ENCODE results near the gene RSRC1.
"Not testable (repeated sequence)": the region's sequence is repeated elsewhere in the genome, so short reads cannot be mapped to it uniquely, and the experiment has no call there.

The RSRC1 gene

DNA sequence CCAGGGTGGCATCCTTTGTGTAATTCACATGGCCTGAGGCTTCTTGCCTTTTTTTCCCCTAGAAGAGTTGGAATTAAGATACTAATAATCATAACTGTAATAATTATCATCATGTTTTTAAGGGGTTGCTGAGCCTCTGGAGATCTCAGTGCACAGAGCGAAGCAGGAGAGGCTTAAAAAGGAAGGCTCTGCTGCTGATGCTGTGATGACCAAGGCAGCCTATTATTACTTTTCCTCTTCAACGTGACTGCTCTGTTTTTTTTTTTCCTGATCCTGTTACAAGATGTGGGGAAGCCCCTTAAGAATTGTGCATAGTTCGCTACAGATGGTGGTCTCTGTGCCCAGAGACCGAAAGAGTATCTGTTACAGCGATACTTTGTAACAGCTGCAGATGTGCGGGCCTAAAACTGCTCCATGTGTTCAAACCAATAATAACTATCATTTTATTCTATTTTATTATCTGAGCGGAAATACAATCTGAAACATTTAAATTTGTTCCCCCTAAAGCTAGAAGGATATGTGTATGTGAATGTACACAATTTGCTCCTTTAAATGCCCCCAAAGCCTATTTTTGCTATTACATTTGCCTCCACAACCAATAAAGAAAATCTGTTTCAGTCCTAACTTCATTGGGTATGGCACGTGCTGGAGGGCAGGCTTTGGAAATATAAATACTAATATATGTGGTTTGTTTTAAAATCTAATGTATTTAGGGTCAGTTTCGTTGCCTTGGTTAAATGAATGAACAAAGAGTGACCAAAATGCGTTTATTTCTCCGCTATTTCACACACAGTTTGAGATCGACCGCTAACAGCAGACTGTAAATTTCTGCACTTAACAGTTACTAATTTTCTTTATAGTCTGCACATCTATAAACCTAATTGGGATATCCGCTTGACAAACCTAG, 8.3 kb upstream of the RSRC1 start:
- DNase-seq, result no peak

- DNase-seq, result no peak
These were observed 7.4 kb upstream of the RSRC1 start for GRCh38 chr3:158102242-158103080.

DNA sequence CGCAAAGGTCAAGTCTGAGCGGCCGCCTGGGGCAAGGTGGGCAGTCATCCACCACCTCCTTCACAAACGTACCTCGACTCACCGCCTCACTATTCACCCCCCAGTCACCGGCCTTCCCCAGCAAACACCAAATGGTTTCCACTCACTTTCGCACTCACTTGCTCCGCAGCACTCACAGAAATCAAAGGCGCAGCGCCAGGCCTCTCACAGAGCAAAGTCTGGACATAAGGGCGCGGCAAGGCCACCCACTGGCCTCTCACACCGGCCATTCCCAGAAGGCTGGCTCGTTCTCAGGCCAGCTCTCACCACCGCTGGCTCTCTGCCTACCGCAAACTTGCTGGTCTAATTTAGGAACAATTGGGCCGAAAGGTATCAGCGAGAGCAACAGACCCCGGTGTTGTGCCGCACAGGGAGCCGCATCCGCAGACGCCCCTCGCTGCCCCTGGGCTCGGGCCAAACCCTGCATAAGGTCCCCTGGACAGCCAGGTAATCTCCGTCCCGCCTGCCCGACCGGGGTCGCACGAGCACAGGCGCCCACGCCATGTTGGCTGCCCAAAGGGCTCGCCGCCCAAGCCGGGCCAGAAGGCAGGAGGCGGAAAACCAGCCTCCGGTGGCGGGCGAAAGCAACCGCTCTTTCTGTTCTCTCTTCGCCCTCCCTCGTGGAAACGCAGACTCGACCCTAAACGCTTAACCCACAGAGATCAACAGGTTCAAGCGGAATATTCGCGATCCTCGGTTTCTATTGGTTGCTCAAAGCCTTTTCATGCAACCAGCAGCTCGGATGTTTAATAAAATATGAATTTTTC, 6.6 kb upstream of the RSRC1 start:
- DNase-seq, result no peak

- no peak for DNase-seq
These were observed 6.0 kb upstream of the RSRC1 start for GRCh38 chr3:158103887-158104327.

DNA sequence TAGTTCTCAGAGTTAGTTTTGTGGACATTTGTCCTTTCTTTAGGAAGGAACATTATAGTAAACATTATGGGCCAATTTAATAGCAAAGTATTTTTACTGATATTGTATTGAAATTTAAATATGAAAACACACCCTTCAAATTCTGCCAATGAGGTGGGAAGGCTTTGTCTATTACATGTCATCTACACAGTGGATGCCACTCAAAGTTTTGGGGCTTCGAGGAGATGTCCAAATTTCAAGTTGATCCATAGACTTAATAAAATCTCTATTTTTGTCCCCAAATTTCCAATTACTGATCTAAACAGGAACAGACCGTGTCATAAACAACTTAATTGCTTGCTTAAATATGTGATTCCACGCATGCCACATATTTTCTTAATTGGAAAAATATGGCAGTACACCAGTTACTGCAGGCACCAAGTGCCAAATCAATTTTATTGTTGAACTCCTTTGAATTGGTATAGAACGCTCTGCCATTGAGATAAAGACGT, 5.4 kb upstream of the RSRC1 start:
- DNase-seq, result no peak

GRCh38 chr3:158105119-158105709, 4.7 kb upstream of the RSRC1 start:
- DNase-seq, result no peak

DNA sequence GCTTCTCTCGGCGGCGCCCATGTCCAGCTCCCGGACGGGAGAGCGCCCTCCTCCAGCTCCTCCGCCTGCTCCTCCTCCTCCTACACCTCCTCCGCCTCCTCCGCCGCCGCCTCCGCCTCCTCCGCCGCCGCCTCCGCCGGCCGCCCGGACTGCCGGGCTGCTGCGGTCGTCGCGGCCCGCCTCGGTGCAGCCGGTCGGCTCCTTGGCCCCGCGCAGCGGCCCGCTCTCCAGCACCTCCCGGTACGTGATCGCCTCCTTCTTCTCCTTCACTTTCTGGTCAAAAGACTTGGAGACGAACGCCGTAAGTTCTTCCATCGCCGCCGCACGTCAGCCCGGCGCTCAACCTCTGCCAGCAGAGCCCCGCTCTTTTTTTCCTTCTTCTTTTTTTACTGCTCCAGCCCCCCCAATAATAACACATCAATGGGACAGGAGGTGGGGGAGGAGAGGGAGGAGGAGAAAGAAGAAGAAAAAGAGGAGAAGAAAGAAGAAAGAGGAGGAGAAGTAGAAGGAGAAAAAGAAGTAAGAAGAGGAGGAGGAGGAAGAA, 4.1 kb upstream of the RSRC1 start:
- DNase-seq, result peak; percentile 8

DNA sequence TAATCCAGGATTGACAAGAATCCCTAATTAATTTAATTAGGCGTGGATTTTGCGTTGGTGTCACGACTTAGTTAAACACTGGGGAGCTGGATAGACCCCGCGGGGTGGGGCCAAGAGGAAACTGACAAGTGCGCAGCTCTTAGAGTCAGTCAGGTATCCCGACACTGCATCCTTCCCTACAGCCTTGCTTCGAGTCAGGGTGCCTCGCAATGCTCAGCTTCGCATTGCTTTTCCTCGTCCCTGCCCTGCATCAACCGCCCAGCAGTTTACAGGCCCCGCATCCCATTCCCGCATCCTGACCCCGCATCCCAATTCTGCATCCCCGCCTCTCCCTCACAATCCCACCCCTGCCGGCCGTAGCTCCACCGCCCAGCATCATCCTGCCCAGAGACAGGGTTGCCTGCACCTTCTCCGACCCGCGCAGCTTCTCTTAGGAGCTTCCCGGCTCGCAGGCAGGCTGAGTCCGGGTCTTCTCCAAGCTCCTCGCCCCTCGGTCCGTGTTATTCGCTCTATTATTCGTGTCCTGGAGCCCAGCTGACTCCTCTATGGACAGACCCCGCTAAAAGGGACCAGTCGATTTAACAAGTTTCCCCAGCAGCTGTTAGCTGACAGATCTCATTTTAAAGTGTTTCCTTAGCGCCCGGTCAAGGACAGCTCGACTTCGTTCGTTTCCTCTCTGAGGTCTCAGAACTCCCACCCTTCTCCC, 3.0 kb upstream of the RSRC1 start:
- peak; percentile 13 for DNase-seq

DNA sequence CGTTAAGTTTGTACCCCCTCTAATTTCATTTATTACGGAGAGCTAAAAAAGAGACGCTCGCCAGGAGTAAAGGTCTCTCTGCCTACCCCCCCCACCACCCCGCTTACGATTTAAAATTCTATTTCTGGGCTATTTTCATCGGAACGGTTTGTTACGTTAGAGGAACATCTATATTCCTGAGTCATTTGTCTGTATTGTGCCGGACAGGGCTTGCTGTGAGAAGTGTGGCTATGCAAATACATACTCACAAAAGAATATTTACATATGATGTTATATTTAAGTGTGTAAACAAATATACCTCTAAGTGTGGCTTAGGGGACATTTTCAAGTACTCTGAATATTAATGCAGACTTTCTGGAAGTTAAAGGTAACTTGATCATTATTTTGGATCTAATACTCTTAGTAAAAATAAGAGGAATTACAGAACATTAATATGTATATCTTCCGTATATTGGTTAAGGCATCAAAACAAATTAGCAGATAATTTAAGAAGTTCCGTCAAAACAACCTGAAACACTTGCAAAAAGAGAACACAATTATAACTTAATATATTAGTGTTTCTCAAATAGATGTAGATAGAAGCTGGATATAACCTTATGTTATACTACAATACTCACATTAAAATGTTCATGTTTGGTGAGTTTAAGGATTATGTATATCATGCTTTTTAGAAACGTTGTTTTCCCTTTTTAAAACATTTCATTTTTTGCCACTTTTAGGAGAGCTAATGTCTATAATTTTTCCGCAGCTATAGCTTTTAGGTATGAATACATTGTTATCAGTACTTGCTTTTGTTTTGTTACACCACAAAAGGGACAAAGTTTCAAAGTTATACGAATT, 2.1 kb upstream of the RSRC1 start:
- no peak for DNase-seq

DNA sequence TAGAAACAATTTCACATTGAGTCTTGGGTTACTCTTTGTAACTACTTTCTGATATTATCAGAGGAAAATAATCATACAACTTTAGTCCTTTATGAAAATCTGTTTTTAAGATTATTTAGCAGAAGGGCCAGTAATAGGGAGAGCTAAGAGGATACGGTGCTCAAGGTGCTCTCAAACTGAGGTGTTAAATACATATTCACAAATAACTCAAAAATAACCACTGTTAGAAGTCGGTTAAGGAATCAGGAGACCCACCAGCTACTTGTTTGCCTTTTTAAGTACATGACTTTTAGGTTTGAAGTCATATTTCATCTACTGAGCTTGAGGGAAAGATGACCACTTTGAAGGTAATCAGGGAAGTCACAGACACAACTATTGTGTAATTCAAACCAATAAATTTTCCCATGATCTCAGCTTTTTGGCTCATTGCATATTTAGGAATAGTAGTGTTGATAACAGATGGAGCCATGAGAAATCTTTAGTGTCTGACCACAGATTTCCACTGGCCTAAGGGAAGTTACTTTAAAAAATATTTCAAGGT, 1.4 kb upstream of the RSRC1 start:
- no peak for DNase-seq

DNA sequence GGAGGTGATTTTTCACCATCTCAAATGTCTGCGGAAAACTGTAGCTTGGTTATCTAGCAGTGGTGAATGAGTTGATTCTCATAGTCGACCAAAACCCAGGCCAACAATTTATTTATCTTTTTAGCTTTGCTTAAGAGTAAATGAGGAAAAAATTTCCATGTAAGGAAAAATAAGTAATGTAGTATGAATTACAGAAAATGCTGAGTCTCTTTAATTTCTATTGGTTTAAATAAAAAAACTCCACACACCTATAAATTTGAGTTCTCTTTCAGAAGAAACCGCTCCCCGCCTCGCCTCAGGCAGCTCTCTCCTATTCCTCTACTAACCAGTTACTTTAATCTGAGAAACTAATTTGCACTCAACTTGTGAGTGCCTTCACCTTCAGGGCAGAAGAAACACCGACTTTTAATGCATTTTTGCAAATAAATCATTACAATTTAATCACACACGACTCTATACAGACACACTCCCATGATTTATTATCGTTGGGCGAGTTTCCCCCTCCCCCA, 540 bp upstream of the RSRC1 start:
- DNase-seq, result no peak

DNA sequence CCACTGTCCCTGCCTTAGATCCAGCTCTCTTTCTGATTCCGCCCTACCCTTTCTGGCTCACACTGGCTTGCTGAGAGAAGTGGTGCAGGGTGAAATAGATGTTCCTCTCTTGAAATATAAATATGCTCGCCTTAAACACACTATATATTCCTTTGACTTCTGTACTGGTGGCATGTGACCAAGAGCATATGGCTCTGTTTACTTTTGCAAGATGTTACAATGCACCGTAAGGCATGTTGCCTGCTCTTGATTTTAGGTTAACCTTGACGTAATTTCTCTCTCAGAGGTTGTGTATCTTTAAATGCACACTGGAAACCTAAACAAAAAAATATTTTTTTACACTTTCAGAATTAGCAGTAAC, 749 bp downstream of the RSRC1 start:
- DNase-seq, result no peak

DNA sequence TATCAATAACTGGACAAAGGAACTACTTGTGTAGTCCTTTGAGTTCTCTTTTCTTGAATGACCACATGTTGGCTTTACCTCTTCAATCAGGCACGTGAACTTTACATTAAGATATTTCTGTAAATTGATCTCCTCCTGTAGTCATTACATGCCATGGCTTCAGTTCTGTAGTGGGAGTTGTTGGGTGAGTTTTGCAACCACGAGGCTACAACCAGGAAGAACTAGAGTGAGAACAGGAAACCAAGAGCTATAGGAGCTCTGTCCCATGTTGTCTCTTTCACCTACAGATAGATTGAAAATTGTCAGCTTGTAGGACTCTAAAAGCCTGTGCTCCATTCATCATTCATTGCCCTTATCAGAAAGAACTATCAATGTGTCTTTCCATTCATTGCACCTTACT, 2.0 kb downstream of the RSRC1 start:
- DNase-seq, result no peak

GRCh38 chr3:158113595-158113994, 3.7 kb downstream of the RSRC1 start:
- DNase-seq, result not testable (repeated sequence)

DNA sequence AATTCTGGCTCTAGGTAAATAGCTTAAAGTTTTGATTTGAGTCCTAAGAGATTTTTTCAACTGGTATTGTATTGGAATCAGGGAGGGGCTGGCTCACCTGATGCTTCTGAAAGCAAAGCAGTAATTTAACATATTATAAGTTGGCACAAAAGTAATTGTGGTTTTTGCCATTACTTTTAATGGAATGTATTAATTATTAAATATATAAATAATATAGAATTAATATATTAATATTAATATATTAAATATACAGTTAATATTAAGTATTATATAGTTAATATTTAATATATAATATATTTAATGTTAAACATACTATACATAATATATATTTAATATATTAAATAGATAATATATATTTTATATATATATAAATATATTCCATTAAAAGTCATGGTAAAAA, 10.4 kb downstream of the RSRC1 start:
- no peak for DNase-seq

- no peak for DNase-seq
These were observed 11.4 kb downstream of the RSRC1 start for GRCh38 chr3:158121295-158121694.

DNA sequence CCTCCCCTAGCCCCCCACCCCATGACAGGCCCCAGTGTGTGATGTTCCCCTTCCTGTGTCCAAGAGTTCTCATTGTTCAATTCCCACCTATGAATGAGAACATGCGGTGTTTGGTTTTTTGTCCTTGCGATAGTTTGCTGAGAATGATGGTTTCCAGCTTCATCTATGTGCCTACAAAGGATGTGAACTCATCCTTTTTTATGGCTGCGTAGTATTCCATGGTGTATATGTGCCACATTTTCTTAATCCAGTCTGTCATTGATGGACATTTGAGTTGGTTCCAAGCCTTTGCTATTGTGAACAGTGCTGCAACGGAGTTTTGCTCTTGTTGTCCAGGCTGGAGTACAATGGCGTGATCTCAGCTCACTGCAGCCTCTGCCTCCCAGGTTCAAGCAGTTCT, 12.8 kb downstream of the RSRC1 start:
- DNase-seq, result not testable (repeated sequence)

- no peak for DNase-seq
These were observed 17.6 kb downstream of the RSRC1 start for GRCh38 chr3:158127250-158128219.

- no peak for DNase-seq
These were observed 18.9 kb downstream of the RSRC1 start for GRCh38 chr3:158128755-158129154.

All from DMS153 (cell line).